K562 (cell line): Measurements from ENCODE around the gene NUDT1. TPM values are rescaled to one million over a fixed set of nuclear protein-coding genes. Genes with fewer than 3 reads are reported as not detected.
A peak's percentile ranks its signal among the peaks of the same experiment; 100 is the strongest.

ENCODE experiments used
- ADNP ChIP-seq: fragments of 200-800 bp; sonication (Bioruptor generic); IDR thresholded peaks from 2 replicates; pipeline ENCODE4 v1.6.1; 2016; ENCODE audit warnings: missing genetic modification characterization, missing compliant biosample characterization
- ATF4 ChIP-seq: fragments of 450-650 bp; formaldehyde crosslinking; IDR thresholded peaks from 2 replicates; pipeline ENCODE4 v1.4.0; 2022; ENCODE audit warnings: mild to moderate bottlenecking, moderate library complexity
- CHD4 ChIP-seq: fragments of 200-600 bp; sonication (generic); IDR thresholded peaks from 3 replicates; pipeline ENCODE4 v1.6.1; 2012; ENCODE audit warnings: low read depth, mild to moderate bottlenecking, mixed read lengths, low read length, inconsistent platforms; ENCODE audit not compliant: insufficient read depth, insufficient replicate concordance, poor library complexity, severe bottlenecking
- DNMT1 ChIP-seq: fragments of 450-650 bp; IDR thresholded peaks from 2 replicates; pipeline ENCODE4 v1.6.1; 2016; ENCODE audit warnings: antibody characterized with exemption, mild to moderate bottlenecking
- DPF2 ChIP-seq: fragments of 450-650 bp; IDR thresholded peaks from 2 replicates; pipeline ENCODE4 v1.6.1; 2016
- ERF ChIP-seq: fragments of 450-650 bp; formaldehyde crosslinking; IDR thresholded peaks from 2 replicates; pipeline ENCODE4 v1.4.0; 2020; ENCODE audit warnings: mild to moderate bottlenecking, mixed read lengths
- EZH2 ChIP-seq: IDR thresholded peaks from 2 replicates; pipeline ENCODE4 v1.6.1; 2012; ENCODE audit warnings: low read depth, mild to moderate bottlenecking, inconsistent platforms, low read length, borderline replicate concordance
- FOS ChIP-seq: IDR thresholded peaks from 3 replicates; pipeline ENCODE4 v1.6.1; 2011; ENCODE audit not compliant: insufficient read length; ENCODE audit errors: extremely low read depth
- HES1 ChIP-seq: fragments of 450-650 bp; IDR thresholded peaks from 2 replicates; pipeline ENCODE4 v1.6.1; 2016; ENCODE audit warnings: low read depth, mild to moderate bottlenecking, moderate library complexity
- KDM1A ChIP-seq, 2 experiments: fragments of 450-650 bp; IDR thresholded peaks; 2 replicates each; pipeline ENCODE4 v1.6.1; 2016; ENCODE audit warnings: mild to moderate bottlenecking in 2 of 2
- LARP7 ChIP-seq: fragments of 450-650 bp; IDR thresholded peaks from 2 replicates; pipeline ENCODE4 v1.6.1; 2016
- MAX ChIP-seq: sonication (generic); formaldehyde crosslinking; IDR thresholded peaks from 2 replicates; pipeline ENCODE4 v1.9.0; 2022; ENCODE audit warnings: mild to moderate bottlenecking, missing genetic modification reagents
- PHB2 ChIP-seq: fragments of 450-650 bp; IDR thresholded peaks from 2 replicates; pipeline ENCODE4 v1.6.1; 2017; ENCODE audit warnings: low read depth
- POLR2AphosphoS2 ChIP-seq: IDR thresholded peaks from 2 replicates; pipeline ENCODE4 v1.6.1; 2012; ENCODE audit warnings: low read length, improper control_type of control experiment
- PYGO2 ChIP-seq: fragments of 450-650 bp; IDR thresholded peaks from 2 replicates; pipeline ENCODE4 v1.6.1; 2016; ENCODE audit warnings: mild to moderate bottlenecking, missing genetic modification characterization, moderate library complexity, missing compliant biosample characterization
- RFX5 ChIP-seq: IDR thresholded peaks from 2 replicates; pipeline ENCODE4 v1.6.1; 2011; ENCODE audit warnings: low read depth, mild to moderate bottlenecking, improper control_type of control experiment, low read length
- SIN3A ChIP-seq, 2 experiments: fragments of 150-350 bp in 1 of 2; IDR thresholded peaks; 2 replicates each; pipeline ENCODE4 v1.6.1; 2011 to 2016; ENCODE audit warnings: borderline replicate concordance in 2 of 2, low read depth in 2 of 2, low read length in 2 of 2, mild to moderate bottlenecking in 2 of 2, moderate library complexity in 2 of 2; ENCODE audit not compliant: control insufficient read depth in 1 of 2
- SRSF3 ChIP-seq: fragments of 200-400 bp; formaldehyde crosslinking; IDR thresholded peaks from 2 replicates; pipeline ENCODE4 v1.6.1; 2016; ENCODE audit warnings: mild to moderate bottlenecking, low read length, moderate library complexity; ENCODE audit not compliant: insufficient read depth
- STAT5A ChIP-seq: IDR thresholded peaks from 2 replicates; pipeline ENCODE4 v1.6.1; 2012; ENCODE audit warnings: low read length, inconsistent platforms, borderline replicate concordance
- ZC3H8 ChIP-seq: fragments of 450-650 bp; IDR thresholded peaks from 2 replicates; pipeline ENCODE4 v1.6.1; 2017
- ZNF395 ChIP-seq: fragments of 200-800 bp; sonication (Bioruptor generic); IDR thresholded peaks from 2 replicates; pipeline ENCODE4 v1.6.1; 2017; ENCODE audit warnings: missing genetic modification characterization, missing compliant biosample characterization
- ZNF518B ChIP-seq: fragments of 250-450 bp; sonication (Bioruptor Pico); IDR thresholded peaks from 2 replicates; pipeline ENCODE4 v1.5.0; 2021; ENCODE audit warnings: mild to moderate bottlenecking, moderate library complexity
- polyA plus RNA-seq, 8 experiments: library from polyadenylated mRNA; depleted of rRNA in 4 of 8; stranded (reverse) in 5 of 8; unstranded in 3 of 8; fragments of >200 nt; fragmentation: Nextera tagmentation in 2 of 8; fragmentation: Illumina TruSeq in 1 of 8; extraction: Ambion mirVana in 2 of 8; extraction: Trizol in 1 of 8; gene quantifications; 2 replicates each; pipeline versions ENCODE4 v1.2.1 to v1.2.3, GENCODE V29; 2011 to 2014; ENCODE audit warnings: inconsistent platforms in 1 of 8, missing spikeins in 1 of 8
- total RNA-seq, 7 experiments: library from RNA; depleted of rRNA in 6 of 7; stranded (reverse); fragments of >200 nt in 6 of 7; fragmentation: Illumina TruSeq in 2 of 7; extraction: Trizol in 2 of 7; gene quantifications; 2 replicates each; pipeline versions ENCODE4 v1.2.1 to v1.2.3, GENCODE V29; 2011 to 2021; ENCODE audit warnings: low replicate concordance in 1 of 7

NUDT1 gene
- total and polyA plus RNA-seq, 9 of the 15 experiments (the other 6 are each of a cell fraction or from before 2014, with no cell fraction given), result 5.3 to 73.3 (median 29.6) TPM

- TF ChIP-seq ATF4 (CRISPR knock-in tag) (no peak), ADNP (no peak), HES1 (no peak), PYGO2 (tag) (no peak), LARP7 (no peak), MAX (CRISPR knock-in tag) (peak; percentile 58), FOS (no peak), ERF (CRISPR knock-in tag) (no peak), ZNF395 (no peak), POLR2AphosphoS2 (no peak; the same call in 1 of the 2 replicates), RFX5 (no peak), CHD4 (no peak), STAT5A (no peak), PHB2 (no peak), ZNF518B (CRISPR knock-in tag) (no peak), SRSF3 (no peak), EZH2 (no peak), SIN3A (IDR thresholded peaks at IDR 0.05; ENCODE audit: borderline replicate concordance in 2 of 2, control insufficient read depth in 1 of 2, low read depth in 2 of 2, low read length in 2 of 2) (peak; percentile 50 to 84; a peak in 3 of 4 replicates), DNMT1 (no peak), KDM1A (IDR thresholded peaks at IDR 0.05) (no peak), ZC3H8 (no peak), DPF2 (no peak)
Observed at GRCh38 chr7:2241580-2242540, at the start of gene NUDT1, which contains the start of gene MRM2 (continued).
